Suppressor macrophage (primary cell): ENCODE results near the gene HOXC10.

Experiments used
- DNase-seq, 4 experiments: peaks; one replicate each; pipeline ENCODE4 v3.0.0-alpha.2; 2020 to 2022

Gene HOXC10

DNA sequence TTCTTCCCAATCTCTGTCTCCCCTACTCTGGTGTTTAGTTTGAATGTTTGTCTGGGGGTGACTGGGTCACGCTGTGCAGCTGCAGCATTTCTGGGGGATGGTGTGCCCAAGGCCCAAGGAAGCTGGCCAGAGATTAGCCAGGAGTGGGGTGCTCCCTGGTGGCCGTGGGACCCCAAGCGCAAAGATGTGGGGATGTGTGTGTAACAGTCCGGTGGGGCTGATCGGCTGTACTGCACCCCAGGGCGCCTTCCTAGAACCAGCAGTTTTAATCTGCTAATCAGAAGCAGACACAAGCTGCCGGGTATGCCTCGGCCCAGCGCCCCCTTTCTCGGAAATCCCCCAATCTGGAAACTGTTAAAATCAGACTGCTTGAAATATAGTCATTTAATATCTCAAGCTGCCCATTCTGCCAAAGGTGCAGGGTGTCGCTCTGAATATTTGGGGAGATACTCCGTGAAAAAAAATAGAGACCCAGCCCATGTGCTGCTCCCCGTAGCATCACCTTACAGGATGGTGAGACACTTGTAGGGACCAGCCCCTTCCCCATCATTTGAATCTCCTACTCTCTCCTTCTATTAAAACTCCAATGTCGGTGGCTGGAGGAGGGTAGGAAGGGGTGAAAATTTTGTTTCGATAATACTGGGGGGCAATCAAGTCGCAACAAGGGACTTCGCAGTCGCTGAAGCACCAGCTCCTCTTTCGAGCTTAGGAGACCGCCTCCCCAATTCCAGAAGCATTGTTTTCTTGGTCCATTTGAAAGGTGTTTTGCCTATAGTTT is 19.3 kb downstream of the HOXC10 start:
- DNase-seq = no peak

DNA sequence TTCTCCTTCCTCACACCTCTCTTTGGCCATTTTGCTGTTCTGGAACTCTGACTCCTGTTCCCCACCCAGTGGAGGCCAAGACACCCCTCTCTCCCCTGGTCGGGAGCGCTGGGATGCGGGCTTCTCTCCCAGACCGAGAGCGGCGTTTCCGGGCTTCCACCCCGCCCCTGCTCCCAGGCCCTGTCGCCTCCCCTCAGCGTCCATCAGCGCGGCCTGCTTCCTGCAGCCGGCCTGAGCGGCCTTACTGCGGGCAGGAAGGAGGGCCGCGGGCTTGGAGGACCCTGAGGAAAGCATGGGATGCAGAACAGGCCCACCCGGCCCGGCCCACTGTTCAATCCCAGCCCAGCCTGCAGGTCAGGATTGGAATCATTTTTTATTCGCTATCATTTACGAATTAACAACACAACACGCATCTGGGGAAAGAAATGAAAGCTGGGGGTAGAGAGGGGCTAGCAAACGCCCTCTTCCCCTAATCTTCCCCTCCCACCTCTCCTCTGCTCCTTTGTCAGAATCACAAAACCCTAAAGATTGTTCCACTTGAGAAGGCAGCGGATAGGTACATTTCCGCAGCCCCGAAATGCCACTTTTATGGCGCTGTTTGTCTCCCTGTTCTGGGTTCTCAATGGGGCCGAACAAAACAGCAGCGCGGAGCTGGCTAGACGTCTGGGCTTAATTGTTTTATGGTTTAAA is 20.0 kb downstream of the HOXC10 start:
- DNase-seq = no peak

DNA sequence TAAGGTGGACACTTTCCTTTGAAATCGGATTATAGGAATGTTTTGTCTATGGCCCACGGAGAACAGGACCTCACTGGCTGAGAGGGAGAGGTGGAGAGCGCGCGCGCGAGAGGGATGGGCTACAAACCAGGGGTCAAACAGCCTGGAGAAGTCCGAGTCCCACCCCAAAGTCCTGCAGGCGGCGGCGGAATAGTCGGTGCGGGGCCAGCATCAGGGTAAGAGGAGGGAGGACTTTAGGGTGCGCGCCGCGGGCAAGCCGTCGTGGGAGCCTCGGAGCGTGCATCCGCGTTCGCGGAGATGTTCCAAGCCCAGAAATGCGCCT is 20.5 kb downstream of the HOXC10 start:
- DNase-seq = no peak

DNA sequence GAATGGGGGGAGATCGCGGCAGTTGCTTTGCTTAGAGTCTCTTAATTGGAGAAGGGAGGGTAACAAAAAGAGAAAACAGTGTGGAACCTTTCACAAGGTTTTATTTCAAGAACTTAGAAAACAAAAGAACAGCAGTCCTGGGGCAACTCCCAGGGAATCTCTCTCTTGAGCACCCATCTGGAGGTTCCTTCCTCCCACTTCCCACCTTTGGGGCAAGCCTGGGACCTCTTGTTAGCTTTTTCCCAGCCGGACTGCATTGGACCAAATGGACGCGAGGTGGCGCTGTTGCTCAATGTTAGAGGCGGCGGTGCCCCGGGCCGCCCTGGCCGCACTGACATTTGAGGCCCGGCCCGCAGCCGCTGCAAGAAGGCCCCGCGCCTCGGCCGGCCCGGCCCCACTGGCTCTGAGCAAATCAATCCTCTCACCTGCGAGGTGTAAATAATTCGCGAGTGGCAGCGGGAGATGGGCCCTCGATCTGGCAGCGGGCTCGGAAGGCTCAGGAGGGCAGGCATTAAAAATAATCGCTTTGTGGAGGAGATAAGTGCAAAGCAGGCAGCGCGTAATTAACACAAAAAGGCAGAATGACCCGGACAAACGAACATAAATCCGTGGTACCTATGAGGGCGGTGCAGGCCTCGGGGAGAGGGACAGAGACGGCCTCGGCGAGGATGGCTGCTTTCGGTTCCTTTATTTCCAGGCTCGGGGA is 21.1 kb downstream of the HOXC10 start:
- peak; percentile 82 to 91 (median 90) for DNase-seq

DNA sequence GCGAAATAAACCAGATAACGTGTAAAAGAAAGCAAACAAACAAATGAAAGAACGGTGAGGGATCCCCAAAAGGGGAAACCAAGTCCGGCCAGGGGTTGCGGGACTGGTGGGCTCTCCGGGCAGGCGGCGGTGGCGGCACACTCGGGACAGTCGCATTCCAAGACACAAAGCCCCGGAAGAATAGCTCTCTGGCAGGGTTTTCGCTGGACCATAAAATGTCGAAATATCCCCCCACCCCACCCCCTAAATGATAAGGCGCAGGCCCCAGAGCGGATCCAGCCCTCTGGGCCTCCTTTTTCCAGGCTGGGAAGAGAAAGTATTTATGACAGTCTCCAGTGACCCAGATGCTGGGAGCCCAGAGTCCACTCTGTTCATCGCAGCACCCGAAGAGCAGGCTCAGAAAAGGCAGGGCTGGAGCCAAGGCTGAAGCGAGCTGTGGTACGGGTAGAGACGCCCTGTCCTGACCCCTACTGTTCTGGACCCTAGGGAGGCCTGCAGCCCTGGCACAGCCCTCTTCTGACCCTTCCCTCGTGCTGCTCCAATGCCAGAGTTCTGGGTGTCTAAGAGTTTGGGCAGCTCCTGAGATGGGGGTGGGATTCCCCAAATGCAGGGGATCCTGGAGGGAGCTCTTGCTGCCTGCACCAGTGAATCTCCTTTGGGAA is 21.7 kb downstream of the HOXC10 start:
- no peak for DNase-seq

DNA sequence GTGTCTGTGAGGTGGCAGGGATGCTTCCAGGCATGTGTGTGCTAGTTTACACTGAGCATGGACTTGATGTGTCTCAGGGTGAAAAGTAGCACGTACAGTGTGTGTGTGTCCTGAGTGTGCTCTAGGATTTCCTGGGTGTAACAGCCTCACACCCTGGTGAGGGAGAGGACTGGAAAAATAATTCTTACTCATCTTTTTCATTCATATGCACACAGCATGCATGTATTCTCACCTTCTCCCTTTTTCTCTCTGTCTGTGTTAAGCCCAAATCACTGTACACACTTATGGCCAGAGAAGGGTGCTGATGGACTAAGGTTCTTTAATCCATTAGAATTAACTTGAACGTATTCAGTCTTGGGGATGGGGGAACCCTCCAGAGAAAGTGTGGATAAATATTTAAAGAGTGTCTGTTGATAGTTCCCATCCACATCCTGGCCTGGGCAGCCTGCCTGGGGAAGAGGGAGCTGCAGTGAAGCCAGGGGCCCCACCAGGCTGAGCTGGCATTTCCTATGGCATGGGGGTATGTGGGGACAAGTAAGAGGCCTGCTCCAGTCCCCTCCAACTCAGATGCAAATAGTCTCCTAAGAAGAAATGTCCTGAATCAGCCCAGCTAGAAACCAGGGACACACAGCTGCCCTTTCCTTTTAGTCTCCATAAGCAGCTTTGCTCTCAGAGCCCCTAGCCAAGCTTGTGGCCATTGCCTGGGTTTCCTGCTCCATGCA is 22.8 kb downstream of the HOXC10 start:
- DNase-seq = no peak

DNA sequence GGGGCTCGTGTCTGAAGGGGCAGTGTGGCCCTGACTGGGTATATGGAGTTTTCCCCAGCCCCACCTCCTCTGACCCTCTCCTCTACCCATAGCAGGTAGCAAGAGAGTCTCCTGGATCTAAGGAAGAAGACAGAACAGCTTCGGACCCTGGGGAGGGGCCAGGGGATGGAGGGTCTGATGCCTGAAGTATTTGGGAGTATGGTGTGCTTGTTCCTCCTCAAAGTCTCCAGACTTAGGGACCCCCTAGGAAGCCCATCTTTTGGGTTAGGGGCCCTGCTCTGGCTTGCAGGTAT is 23.3 kb downstream of the HOXC10 start:
- no peak for DNase-seq

DNA sequence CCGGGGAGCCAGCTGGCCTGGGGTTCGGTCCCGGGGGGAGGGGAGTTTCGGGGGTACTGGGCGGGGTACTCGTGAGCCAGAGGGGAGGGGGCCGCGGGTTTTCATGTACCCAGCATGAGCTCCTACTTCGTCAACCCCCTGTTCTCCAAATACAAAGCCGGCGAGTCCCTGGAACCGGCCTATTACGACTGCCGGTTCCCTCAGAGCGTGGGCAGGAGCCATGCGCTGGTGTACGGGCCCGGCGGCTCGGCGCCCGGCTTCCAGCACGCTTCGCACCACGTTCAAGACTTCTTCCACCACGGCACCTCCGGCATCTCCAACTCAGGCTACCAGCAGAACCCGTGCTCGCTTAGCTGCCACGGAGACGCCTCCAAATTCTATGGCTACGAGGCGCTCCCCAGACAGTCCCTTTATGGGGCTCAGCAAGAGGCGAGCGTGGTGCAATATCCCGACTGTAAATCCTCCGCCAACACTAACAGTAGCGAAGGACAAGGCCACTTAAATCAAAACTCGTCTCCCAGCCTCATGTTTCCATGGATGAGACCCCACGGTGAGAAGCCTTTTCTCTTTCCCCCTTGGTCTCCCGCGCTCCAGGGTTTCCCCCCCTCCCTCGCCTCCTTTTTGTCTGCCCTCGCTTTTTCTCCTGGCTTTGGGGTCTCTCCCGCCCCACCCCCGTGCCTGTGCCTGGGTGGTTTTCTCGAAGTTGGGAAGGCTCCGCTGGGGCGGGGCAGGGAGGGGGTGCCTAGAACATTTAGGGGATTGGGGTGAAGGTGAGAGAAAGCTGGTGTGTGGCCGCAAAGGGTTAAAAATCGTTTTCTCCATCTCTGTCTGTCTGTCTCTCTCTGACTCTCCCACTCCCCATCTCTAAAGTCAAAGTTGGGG is 24.5 kb downstream of the HOXC10 start:
- peak; percentile 23 to 63 (median 46) for DNase-seq

DNA sequence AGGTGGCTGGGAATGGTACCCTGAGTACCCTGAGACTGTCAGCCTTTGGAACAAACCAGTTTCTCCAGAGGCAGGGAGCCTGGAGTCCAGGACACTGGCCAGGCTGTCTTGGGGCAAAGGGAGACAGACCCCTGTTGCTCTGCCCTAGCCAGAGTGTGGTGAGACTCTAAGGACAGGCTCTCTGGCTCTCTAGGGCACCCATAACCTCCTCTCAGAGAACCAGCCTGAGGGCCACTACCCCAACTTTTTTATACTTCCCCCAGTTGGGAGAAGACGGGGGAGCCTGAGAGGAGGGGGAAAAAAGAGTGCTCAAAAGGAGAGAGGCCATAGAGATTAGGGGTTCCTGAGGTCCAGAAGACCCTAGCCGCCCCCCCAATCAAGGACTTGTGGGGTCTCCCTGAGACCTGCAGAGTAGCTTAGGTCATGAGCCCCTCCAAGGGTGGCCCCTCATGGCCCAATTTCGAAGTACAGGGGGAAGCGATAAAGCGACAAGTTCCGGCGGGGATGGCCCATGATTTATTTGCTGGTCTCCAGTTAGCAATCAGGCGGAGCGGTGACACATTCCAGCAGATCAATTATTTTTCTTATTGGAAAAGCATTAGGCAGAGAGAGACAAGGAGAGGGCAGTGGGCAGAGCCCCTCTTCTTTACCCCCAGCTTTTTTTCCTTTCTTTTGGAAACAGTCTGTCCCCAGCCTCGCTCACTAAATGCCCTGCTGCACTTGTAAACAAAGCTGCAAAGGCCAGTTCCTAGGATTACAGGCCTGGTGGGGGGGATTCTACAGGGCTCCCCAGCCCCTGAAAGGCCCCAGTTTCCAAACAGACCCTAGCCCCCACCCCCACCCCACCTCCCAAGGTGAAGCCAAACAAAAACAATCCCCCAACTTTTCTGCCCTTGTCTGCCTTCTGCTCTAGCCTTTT is 25.4 kb downstream of the HOXC10 start:
- no peak for DNase-seq

DNA sequence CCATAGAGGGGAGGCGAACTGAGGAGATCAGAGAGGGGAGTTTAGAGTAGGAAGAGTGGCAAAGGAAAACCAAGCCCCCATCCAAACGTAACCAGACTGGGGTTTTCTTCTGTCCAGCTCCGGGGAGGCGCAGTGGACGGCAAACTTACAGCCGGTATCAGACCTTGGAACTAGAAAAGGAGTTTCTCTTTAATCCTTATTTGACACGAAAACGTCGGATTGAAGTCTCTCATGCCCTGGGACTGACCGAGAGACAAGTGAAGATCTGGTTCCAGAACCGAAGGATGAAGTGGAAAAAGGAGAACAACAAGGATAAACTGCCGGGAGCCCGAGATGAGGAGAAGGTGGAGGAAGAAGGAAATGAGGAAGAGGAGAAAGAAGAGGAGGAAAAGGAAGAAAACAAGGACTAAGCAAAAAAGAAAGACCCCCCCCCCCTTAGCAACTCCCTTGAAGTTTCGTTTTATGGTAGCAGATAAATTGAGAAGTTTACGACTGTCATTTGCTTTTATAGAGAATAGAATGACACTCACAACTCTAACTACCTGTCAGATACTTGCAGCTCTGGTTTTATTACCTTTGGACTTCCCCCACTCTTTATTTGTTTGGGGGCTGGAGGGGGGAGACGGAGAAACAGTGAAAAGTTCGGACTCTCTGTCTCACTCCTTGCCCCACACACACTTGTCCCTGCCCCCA is 26.2 kb downstream of the HOXC10 start:
- no peak for DNase-seq

DNA sequence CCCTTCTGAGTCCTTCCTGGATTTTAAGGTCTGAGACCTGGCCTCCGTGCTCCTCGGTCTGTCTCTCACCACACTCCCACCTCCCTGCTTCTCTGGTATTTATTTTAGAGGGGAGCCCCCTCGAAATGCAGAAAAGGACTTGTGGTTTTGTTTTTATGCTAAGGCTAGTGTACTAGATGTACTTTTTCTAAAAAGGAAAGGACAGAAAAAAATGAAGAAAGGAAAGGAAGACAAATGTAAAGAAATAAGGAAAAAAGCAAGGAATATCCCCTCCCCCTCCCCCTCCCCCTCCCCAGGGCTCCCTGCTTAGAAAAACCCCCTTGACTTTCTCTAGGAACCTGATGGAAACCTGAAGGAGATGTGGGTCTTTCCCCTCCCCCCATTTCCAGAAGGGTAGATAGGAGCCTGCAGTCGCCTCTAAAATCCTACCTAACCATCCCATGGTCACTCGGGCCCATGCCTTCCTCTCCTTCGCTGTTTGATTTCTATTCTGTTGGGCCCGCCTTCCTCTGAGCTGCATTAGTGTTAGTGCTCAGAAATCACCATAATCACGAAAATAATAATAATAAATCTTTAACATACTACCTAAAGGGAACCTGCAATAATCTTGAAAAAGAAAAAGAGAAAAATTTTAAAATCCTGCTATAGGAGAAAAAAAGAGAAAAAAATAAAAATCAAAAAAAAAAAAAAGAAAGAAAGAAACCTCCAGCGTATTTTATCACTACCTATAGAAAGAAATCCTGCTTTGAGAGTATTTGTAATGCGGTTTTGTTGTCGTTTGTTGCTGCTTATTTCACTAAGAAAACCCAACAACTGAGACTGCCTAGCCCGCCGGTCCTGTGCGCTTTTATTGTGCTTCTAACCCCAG is 27.0 kb downstream of the HOXC10 start:
- no peak for DNase-seq

DNA sequence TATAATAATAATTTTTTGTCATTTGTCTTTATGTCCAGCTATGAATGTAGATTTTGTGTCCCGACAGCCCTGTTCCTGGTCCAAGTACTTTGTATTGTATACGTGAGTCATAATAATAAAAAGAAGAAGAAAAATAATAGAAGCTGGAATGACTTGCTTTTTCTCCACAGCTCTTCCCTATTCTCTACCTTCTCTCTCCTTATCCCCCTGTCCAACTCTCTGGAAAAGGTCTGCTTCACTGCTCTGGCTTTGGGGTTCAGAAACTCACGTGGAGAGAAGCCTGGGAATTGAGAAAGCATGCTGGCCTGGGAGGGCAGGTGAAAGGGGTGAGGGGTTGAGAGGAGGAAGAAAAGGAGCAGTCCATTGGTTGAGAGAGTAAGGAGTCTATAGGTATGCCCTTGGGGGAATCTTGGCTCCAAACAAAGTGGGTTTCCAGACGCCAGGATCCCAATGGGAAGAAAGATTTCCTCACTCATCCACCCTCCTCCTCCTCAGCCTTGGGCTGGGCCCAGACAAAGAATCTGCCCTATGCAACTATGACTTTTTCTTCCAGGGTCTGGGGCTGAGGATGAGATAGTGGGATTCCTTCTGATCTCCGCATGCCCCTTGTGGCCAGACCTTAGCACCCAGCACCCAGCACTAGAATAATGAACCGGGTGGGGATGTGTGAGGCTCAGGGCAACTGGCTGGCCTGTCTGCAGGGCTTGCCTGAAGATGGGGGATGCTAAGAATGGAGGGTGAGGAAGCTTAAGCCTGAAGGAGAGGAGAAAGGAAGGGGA is 27.9 kb downstream of the HOXC10 start:
- DNase-seq = no peak

DNA sequence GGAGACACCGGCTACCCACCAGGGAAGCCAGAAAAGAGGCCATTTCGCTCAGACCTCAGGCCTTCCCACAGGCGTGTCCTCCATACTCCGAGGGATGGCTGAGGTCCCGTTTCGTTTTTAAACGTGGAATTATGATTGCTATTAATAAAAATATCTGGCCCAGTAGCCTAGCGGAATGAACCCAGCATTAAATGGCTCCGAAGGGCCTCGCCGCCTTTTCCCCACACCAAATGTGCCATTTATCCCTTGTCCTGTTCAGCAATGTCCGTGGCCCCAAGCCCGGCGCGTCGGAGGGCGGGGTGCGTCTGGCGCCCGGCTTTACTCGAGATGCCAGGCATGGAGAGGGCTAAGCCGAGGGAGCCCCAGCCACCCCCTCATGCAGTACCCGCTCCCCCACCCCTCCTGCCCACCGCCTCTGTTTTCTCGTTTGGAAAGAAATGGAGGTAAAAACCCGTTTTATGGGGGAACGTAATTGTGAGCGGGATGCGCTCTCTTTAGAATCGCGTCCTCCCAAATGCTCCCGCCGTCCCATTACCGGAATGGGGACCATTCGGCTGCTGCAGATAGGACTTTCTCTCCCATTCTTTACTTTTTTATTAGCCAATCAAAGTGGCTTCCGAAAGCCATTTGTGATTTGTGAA is 29.6 kb downstream of the HOXC10 start:
- DNase-seq = no peak

DNA sequence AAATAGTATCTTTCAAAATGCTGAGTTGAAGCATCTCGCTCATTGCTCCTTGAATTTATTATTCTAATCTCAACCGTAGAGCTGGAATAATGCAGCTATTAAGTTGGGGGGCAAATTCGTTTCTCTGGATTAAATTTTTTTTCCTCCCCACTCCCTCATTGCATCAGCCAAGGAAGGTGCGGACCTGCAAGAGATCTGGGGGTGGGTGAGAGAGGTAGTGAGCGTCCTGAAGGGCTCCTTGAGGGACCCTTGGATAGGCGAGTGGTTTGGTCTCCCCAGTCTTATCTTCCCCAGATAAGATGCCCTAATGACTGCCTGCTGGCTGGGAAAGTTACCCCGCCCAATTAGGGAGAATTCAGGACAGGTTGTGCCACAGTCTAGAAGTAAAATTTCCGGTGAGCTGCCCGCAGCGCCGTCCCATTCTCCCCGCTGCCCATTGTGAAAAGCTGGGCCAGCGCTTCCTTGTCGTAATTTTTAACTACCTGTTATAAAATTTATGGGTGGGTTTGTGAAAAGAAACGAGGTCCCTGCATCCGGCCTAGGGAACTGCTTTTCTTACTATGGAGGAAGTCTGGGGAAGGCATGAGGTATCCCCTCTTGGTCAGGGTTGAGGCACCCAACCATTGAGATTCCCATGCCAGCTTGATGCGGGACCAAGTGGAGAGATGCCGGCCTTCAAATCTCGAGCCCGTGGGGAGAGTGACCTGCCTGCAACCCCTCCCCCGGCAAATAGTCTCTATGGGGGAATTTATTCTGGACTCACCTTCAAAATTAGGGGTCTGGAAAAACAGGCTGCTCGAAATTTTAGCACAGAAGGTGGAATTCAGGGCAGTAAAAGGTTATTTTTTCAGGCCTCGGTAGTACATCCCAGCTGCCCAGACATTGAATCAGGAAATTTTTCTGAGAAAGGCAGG is 30.3 kb downstream of the HOXC10 start:
- no peak for DNase-seq

DNA sequence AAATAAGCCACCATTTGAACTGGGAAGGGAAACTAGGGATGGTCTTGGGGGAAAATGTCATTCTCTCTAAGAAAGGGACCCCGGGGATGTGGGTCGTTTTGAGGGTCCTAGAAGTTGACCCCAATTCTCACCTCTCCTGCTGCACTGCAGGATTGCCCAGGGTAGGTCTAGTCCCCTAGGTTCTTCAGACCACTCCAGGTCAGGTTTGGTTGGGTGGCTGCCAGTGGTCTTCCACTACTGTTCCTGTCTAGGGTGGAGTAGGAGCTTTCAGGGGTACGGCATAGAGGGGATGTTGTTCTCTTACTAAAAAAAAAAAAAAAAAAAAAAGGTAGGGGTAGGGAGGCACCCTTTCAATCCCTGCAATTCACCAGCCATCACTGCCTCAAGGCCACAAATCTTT is 31.1 kb downstream of the HOXC10 start:
- no peak for DNase-seq

DNA sequence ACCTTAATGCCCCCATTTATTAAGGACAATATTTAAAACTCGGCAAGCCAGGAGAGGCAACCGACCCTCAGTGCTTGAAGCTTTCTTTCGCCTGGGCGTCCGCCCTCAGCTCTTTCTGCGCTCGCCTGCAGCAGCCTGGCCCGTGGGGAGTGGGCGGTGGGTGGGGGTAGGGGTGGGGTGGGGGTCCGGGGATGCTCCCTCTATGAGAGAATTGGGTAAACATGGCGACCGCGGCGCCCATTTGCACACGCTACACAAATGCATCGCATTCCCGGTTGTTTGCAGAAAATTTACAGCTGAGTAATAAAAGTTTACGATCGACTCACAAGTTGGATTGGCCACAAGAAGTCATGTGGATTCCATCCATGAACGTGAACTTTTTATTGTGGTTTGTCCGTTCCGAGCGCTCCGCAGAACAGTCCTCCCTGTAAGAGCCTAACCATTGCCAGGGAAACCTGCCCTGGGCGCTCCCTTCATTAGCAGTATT is 31.6 kb downstream of the HOXC10 start:
- no peak for DNase-seq
